Esophagus muscularis mucosa (tissue), 4 donors: ENCODE measurements around the gene ZNF292. TPM values are rescaled to one million over a fixed set of nuclear protein-coding genes. Genes with fewer than 3 reads are reported as not detected.

Experiments used
- DNase-seq: peaks from one replicate; pipeline ENCODE4 v3.0.0-alpha.2; 2017; ENCODE audit errors: extremely low spot score
- H3K27ac ChIP-seq, 4 donors: fragments of 200-600 bp; sonication (generic); replicated peaks in 1 of 4; 1 replicate in 3 of 4; 2 replicates in 1 of 4; pipeline ENCODE4 v1.5.1; 2016 to 2019; ENCODE audit warnings: mild to moderate bottlenecking in 1 of 4
- H3K27me3 ChIP-seq, 4 donors: fragments of 200-600 bp; sonication (generic); one replicate each; pipeline versions ENCODE4 v1.5.1 to v1.6.0; 2016 to 2019
- H3K36me3 ChIP-seq, 4 donors: fragments of 200-600 bp; sonication (generic); one replicate each; pipeline ENCODE4 v1.5.1; 2016 to 2019
- H3K4me1 ChIP-seq, 4 donors: fragments of 200-600 bp; sonication (generic); one replicate each; pipeline ENCODE4 v1.5.1; 2016 to 2019
- H3K4me3 ChIP-seq, 4 donors: fragments of 200-600 bp; sonication (generic); 1 replicate in 2 of 4; 2 replicates in 2 of 4; pipeline ENCODE4 v1.5.1; 2016 to 2019; ENCODE audit warnings: mild to moderate bottlenecking in 4 of 4, moderate library complexity in 1 of 4
- H3K9me3 ChIP-seq, 4 donors: fragments of 200-600 bp; sonication (generic); 1 replicate in 3 of 4; 2 replicates in 1 of 4; pipeline ENCODE4 v1.5.1; 2016 to 2019
- CTCF ChIP-seq, 3 experiments: fragments of 200-600 bp in 2 of 3; fragments of 450-650 bp in 1 of 3; sonication (generic) in 2 of 3; IDR thresholded peaks; one replicate each; pipeline ENCODE4 v1.5.1; 2017 to 2019; ENCODE audit warnings: antibody characterized with exemption in 3 of 3, mild to moderate bottlenecking in 2 of 3, moderate library complexity in 1 of 3
- EP300 ChIP-seq: sonication (generic); formaldehyde crosslinking; IDR thresholded peaks from one replicate; pipeline ENCODE4 v1.6.1; 2017; ENCODE audit warnings: antibody characterized with exemption
- POLR2A ChIP-seq: fragments of 450-650 bp; IDR thresholded peaks from one replicate; pipeline ENCODE4 v1.6.1; 2017; ENCODE audit warnings: antibody characterized with exemption, moderate library complexity, mild to moderate bottlenecking, low read depth
- POLR2AphosphoS5 ChIP-seq, 2 donors: sonication (generic); formaldehyde crosslinking; IDR thresholded peaks; one replicate each; pipeline ENCODE4 v1.6.1; 2017; ENCODE audit warnings: antibody characterized with exemption in 2 of 2
- WGBS: methylation state at CpG from one replicate; pipeline ENCODE4 v1.1.5; 2018; 5-methylcytosine and 5-hydroxymethylcytosine counted together
- intact Hi-C: fragments of 100-400 bp; cut with DNase I; formaldehyde crosslinking; loops from one replicate; pipeline ENCODE4 v1.15.1; 2023
- total RNA-seq, 4 donors: library from RNA; depleted of rRNA; stranded (reverse); fragments of >200 nt; gene quantifications; one replicate each; pipeline versions ENCODE4 v1.1.0 to v1.2.1, GENCODE V29; 2016

Gene ZNF292
- total RNA-seq, 4 donors from 2014 or later: 28.3 to 44.9 (median 32.2) TPM

GRCh38 chr6:87241304-87241703 is 85.9 kb downstream of the ZNF292 start:
- intact Hi-C loops: no loop called here
- peaks cover under 1 to 52% (median 31%) of the 10 kb centered on the region in 4 donors for H3K36me3 ChIP-seq
- H3K4me3 ChIP-seq: no peak overlapping the region
- H3K9me3 ChIP-seq: no peaks in the 10 kb centered on the region
- 87% methylated on average over 5 of the region's 5 CpGs for WGBS
- DNase-seq: no peak
- no peak overlapping the region for H3K27ac ChIP-seq
- H3K27me3 ChIP-seq: no peaks in the 10 kb centered on the region
- TF ChIP-seq EP300 (no peak), POLR2AphosphoS5 (IDR thresholded peaks at IDR 0.05) (no peak), CTCF (IDR thresholded peaks at IDR 0.05) (no peak), POLR2A (no peak)
- H3K4me1 ChIP-seq: no peaks in the 10 kb centered on the region

GRCh38 chr6:87242311-87242710 is 86.9 kb downstream of the ZNF292 start:
- DNase-seq: no peak
- H3K36me3 ChIP-seq: peaks cover 8 to 62% (median 41%) of the 10 kb centered on the region in 4 donors
- intact Hi-C loops: no loop called here

GRCh38 chr6:87243812-87244211 is 88.4 kb downstream of the ZNF292 start:
- TF ChIP-seq POLR2A (no peak), POLR2AphosphoS5 (IDR thresholded peaks at IDR 0.05) (no peak), EP300 (no peak)
- H3K4me3 ChIP-seq: no peak overlapping the region
- no peaks in the 10 kb centered on the region for H3K4me1 ChIP-seq
- H3K27ac ChIP-seq: no peak overlapping the region
- H3K9me3 ChIP-seq: no peaks in the 10 kb centered on the region
- no peaks in the 10 kb centered on the region for H3K27me3 ChIP-seq
- peaks cover 8 to 72% (median 51%) of the 10 kb centered on the region in 4 donors for H3K36me3 ChIP-seq
- intact Hi-C loops: no loop called here
- DNase-seq: no peak

More at GRCh38 chr6:87242311-87242710, 86.9 kb downstream of the ZNF292 start:
- H3K27me3 ChIP-seq: no peaks in the 10 kb centered on the region
- WGBS: 91% methylated on average over 4 of the region's 4 CpGs
- no peak overlapping the region for H3K4me3 ChIP-seq
- TF ChIP-seq POLR2AphosphoS5 (IDR thresholded peaks at IDR 0.05) (no peak), CTCF (IDR thresholded peaks at IDR 0.05) (no peak), POLR2A (no peak), EP300 (no peak)
- H3K9me3 ChIP-seq: no peaks in the 10 kb centered on the region
- no peaks in the 10 kb centered on the region for H3K4me1 ChIP-seq
- H3K27ac ChIP-seq: no peak overlapping the region

GRCh38 chr6:87244380-87244779 is 89.0 kb downstream of the ZNF292 start:
- H3K9me3 ChIP-seq: no peaks in the 10 kb centered on the region
- peaks cover 8 to 74% (median 54%) of the 10 kb centered on the region in 4 donors for H3K36me3 ChIP-seq
- intact Hi-C loops: no loop called here
- H3K27me3 ChIP-seq: no peaks in the 10 kb centered on the region
- no peaks in the 10 kb centered on the region for H3K4me1 ChIP-seq
- no peak overlapping the region for H3K4me3 ChIP-seq
- DNase-seq: no peak
- H3K27ac ChIP-seq: no peak overlapping the region
- no peak for TF ChIP-seq CTCF (IDR thresholded peaks at IDR 0.05)
- no peak for TF ChIP-seq EP300
- TF ChIP-seq POLR2A: no peak
- TF ChIP-seq POLR2AphosphoS5 (IDR thresholded peaks at IDR 0.05): no peak

GRCh38 chr6:87250019-87250418 is 94.7 kb downstream of the ZNF292 start:
- peaks cover 19 to 73% (median 44%) of the 10 kb centered on the region in 4 donors for H3K36me3 ChIP-seq
- intact Hi-C loops: no loop called here
- no peak for TF ChIP-seq CTCF (IDR thresholded peaks at IDR 0.05)
- no peak for TF ChIP-seq EP300
- TF ChIP-seq POLR2A: no peak
- TF ChIP-seq POLR2AphosphoS5 (IDR thresholded peaks at IDR 0.05): no peak
- H3K4me3 ChIP-seq: no peak overlapping the region
- DNase-seq: no peak
- no peak overlapping the region for H3K27ac ChIP-seq
- no peaks in the 10 kb centered on the region for H3K4me1 ChIP-seq
- no peaks in the 10 kb centered on the region for H3K27me3 ChIP-seq
- H3K9me3 ChIP-seq: no peaks in the 10 kb centered on the region
